Retinal pigment epithelial cell (primary cell): ENCODE data around the gene DNAJB9.
A peak's percentile ranks its signal among the peaks of the same experiment; 100 is the strongest.

Experiments
- DNase-seq: peaks from one replicate; pipeline ENCODE4 v3.0.0-alpha.2; 2010; ENCODE audit warnings: low read depth
- H3K4me3 ChIP-seq: 2 replicates; pipeline ENCODE4 v1.5.1; 2011; ENCODE audit warnings: mild to moderate bottlenecking, low read length, control low read depth, moderate library complexity
- TF ChIP-seq, protein P1 (sequence below): conservative IDR thresholded peaks from 2 replicates; pipeline ENCODE4 v1.5.1; 2011; ENCODE audit warnings: low read depth, low read length, control low read depth, inconsistent platforms

DNAJB9 gene

DNA sequence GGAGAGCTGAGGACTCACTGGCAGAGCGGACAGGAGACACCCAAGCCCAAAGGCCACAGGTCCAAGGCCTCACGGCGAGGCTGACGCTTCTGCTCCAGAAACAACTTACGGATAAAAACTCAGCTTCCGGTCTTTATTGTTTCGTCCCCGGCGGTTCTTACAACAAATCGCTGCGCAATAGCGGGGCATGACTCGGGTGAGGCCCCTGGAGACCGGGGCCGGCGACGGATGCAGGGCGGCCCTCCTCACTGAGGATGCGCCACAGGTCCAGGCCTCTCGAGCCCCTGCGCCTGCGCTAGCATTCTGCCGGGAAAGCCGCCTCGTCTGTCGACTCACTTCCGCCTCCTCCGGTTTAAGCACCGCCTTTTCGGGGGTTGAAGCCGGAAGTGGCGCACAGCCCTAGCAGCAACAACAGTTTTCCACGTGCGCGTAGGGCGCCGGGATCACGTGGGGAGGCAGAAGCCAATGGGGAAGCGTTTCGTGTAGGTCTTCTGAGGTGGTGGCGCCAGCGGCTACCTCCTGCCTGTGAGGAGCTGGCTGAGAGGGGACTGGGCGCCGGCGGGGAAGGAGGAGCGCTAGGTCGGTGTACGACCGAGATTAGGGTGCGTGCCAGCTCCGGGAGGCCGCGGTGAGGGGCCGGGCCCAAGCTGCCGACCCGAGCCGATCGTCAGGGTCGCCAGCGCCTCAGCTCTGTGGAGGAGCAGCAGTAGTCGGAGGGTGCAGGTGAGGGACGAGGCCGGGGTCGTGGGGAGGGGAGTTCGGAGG lies at the start of gene DNAJB9, which contains the start of gene THAP5:
TSS of gene DNAJB9 (plus strand) at position 494 of the 765 bp plus-strand sequence. CDS start 1,853 bp downstream, outside the sequence.
TSS of gene THAP5 (minus strand) at position 326 of the 765 bp plus-strand sequence. CDS start at position 189, 137 bp downstream.
- DNase-seq = peak; percentile 99
- H3K4me3 ChIP-seq = peak within 1 kb of the TSS; percentile 83
- TF ChIP-seq, protein P1, sequence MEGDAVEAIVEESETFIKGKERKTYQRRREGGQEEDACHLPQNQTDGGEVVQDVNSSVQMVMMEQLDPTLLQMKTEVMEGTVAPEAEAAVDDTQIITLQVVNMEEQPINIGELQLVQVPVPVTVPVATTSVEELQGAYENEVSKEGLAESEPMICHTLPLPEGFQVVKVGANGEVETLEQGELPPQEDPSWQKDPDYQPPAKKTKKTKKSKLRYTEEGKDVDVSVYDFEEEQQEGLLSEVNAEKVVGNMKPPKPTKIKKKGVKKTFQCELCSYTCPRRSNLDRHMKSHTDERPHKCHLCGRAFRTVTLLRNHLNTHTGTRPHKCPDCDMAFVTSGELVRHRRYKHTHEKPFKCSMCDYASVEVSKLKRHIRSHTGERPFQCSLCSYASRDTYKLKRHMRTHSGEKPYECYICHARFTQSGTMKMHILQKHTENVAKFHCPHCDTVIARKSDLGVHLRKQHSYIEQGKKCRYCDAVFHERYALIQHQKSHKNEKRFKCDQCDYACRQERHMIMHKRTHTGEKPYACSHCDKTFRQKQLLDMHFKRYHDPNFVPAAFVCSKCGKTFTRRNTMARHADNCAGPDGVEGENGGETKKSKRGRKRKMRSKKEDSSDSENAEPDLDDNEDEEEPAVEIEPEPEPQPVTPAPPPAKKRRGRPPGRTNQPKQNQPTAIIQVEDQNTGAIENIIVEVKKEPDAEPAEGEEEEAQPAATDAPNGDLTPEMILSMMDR = no peak

DNA sequence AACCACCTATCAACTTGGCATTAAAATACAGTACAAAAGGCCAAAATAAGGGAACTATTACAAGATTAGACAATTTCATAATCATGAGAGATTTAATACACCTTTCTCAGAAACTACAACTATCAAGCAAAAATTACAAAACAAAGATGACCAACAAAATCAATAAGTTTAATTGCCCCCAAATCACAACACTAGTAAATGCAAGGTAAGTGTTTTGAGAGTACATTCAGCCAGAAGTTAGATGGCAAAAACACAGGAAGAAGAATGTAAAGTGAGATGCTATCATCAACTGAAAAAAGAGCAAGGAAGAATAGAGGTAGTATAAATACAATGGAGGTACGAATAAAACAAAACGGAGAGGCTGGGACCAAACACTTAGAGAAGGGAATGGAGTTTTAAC lies 46.9 kb upstream of the DNAJB9 start:
- DNase-seq = no peak
- TF ChIP-seq, protein P1 = no peak
- H3K4me3 ChIP-seq = no peak overlapping the region

DNA sequence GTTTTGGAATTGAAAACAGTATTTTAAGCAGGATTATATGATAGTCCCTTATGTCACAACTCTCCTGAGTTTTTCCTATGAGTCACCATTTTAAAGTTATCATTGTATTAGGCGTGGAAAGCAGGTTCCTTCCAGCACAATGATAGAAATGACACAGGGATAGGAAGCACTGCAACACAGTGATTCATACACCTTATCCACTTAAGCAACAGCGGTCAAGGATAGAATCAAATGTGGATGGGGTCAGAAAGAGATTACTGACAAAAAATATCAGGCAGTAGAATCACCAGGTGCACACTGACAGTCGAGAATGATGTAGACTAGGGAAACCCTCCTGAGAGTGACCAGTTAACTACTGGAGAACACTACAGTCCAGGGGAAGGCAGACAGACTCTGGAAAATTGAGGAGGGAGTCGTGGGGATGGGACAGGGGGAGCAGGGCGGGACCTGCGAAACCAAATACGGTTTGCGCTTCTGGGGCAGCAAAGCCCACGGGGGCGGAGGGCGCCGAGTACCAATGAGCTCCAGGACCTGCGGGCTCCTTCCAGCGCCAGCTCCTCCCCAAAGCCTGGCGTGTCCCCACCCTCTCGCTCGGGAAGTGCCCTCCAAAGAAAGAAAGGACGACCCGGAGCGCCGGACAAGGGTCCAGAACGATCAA lies 44.2 kb upstream of the DNAJB9 start:
- peak; percentile 28 for DNase-seq
- peak overlapping the region; percentile 95 for H3K4me3 ChIP-seq

GRCh38 chr7:108525985-108526767 lies 43.5 kb upstream of the DNAJB9 start, which contains the start of gene PNPLA8:
TSS of gene PNPLA8 (minus strand) at chr7:108526135. CDS start at chr7:108515491, 10,644 bp downstream.
- TF ChIP-seq, protein P1 = no peak
- peak; percentile 98 for DNase-seq
- H3K4me3 ChIP-seq = peak within 1 kb of the TSS; percentile 95

More for the DNA sequence above, 44.2 kb upstream of the DNAJB9 start:
- TF ChIP-seq, protein P1 = no peak

GRCh38 chr7:108526768-108527017 lies 43.0 kb upstream of the DNAJB9 start:
- TF ChIP-seq, protein P1 = no peak
- H3K4me3 ChIP-seq = peak overlapping the region; percentile 95
- no peak for DNase-seq

DNA sequence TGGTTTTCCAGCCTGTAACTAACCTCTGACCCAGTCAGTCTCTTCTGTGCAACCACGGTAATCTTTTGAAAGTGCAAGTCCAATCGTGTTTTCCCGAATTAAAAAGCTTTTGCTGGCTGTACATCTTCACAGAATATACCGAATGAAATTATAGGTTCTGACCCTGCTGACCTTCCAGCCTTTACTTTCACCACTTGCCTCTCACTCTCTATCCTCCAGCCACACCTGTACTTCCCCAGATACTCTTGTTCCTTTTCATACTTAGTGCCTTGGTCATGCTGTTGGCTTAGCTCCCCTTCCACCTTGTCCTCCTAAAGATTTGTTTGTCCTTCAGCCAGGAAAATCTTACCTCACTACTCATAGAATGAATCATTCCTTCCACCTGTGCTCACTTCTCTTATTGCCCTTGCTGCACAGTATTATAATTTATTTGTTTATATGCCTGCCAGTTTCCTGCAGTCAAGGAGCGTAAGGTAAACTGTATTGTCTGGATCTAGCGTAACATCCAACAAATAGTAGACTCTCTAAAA lies 41.4 kb upstream of the DNAJB9 start:
- no peak overlapping the region for H3K4me3 ChIP-seq
- no peak for DNase-seq
- TF ChIP-seq, protein P1 = no peak
